Stimulated activated CD8-positive, alpha-beta memory T cell treated with anti-CD3 and anti-CD28 coated beads, Interleukin-7, amount 100 ng/mL, for 48 hours (primary cell): ENCODE data around the gene EIF3B.
"Not testable (repeated sequence)": the region's sequence is repeated elsewhere in the genome, so short reads cannot be mapped to it uniquely, and the experiment has no call there.

Experiments used
- DNase-seq, 2 donors: peaks; one replicate each; pipeline ENCODE4 v3.0.0-alpha.2; 2020; ENCODE audit warnings: low read depth in 1 of 2; ENCODE audit errors: extremely low read depth in 1 of 2

EIF3B gene

DNA sequence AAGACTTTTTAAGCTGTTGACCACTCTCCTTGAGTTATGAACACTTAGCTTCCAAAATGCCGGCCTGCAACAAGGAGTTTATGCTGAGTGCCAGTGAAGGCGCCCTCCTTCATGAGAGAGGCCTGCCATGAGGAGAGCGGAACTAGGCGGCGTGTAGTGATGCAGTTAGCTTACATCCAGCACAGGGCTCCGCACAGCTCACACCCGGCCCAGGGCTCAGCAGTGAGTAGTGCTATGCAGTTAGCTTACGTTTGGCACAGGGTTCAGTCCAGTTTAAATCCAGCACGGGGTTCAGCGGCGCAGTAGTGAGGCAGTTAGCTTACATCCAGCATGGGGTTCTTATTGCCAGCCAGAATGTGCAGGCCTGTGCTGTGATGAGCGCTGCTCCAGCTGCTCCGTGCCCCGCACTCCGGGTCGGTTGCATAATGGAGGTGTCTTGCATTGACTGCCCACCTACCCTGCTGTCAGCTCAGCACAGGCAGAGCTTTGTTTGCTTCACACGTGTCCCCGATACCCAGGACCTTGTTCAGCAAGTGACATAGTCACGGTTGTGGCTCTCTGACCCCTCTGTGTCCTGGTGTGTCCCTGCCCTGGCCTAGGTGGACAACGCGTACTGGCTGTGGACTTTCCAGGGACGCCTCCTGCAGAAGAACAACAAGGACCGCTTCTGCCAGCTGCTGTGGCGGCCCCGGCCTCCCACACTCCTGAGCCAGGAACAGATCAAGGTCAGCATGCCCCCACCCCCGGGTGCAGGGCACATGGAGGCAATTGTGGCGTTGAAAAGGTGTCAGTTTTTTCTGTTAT, 21.9 kb downstream of the EIF3B start:
- no peak for DNase-seq

GRCh38 chr7:2377492-2377891, 22.9 kb downstream of the EIF3B start:
- DNase-seq, result not testable (repeated sequence)

GRCh38 chr7:2378125-2378524, 23.5 kb downstream of the EIF3B start:
- DNase-seq, result not testable (repeated sequence)

DNA sequence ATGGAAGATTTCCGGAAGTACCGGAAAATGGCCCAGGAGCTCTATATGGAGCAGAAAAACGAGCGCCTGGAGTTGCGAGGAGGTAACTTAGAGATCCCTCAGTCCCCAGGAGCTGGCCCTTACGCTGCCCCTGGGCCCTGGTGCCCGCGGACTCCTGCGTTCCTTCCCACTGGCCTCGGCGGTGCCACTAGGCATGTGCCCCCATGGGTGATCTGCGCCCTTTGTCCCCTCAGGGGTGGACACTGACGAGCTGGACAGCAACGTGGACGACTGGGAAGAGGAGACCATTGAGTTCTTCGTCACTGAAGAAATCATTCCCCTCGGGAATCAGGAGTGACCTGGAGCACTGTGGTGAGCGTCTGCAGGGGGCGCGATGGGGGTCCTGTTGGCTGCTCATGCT, 24.5 kb downstream of the EIF3B start:
- no peak for DNase-seq

- DNase-seq, result no peak
Observed at GRCh38 chr7:2379821-2380450, 25.3 kb downstream of the EIF3B start.

DNA sequence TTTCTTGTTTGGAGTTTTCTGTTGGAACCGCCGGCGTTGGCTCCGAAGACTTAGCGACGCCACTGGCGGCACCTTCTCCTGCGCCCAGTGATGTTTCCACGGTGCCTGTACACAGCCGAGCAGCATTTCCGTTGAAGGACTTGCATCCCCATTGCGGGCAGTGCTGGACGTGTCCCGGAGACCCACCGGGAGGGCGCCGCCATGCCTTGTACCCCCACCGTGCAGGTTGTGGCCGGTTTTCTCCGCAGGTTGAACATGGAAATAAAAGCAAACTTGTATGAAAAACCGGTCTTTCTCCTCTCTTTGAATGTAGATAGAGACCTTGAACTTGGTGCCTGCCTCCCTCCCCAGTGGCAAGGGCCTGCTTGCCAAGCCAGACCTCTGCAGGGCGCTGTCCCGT, 25.8 kb downstream of the EIF3B start:
- no peak for DNase-seq

DNA sequence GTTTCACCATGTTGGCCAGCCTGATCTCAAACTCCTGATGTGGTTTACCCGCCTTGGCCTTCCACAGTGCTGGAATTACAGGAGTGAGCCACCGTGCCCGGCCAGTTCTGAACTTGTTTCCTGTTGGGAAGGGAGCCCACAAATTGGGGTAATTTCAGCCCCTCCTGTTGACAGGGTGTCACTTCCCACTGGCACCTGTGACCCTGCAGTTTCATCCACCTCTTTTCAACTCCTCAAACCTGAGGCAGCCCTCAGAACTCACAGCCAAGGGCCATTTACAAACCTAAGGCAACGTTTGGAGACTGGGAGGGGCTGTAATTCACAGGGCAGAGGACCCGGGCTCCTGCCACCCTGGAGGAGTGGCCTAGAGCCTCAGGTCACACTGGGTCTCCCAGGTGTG, 26.6 kb downstream of the EIF3B start:
- DNase-seq, result no peak

DNA sequence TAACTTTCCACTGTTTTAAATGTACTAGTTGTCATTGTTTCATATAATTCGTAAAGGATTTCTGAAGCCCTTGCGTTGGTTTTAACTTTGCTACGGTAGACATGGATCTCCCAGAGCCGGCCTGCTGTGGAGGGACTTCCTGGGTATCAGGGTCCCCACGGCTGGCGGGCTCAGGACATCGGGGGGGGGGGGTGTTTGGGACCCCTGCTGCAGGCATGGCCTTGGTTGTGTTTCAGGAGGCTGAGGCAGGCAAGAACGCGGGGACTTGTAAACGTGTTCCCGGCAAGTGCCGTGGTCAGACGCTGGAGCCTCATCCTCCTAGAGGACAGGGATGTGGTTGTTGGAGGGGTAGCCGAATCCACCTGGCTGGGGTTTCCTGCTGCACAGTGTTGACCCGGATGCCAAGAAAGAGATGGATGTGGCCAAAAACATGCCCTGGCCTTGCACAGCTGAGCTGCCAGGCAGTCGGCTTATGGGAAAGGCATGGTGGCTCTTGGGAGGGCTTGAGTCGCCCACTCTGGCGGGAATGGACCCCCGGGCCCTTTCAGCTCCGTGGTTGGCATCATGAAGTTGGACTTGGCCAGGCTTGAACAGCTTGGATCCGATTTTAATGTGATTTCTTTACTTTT, 27.4 kb downstream of the EIF3B start:
- DNase-seq, result no peak

- DNase-seq, result no peak
Observed at GRCh38 chr7:2383543-2384274, 29.1 kb downstream of the EIF3B start.

DNA sequence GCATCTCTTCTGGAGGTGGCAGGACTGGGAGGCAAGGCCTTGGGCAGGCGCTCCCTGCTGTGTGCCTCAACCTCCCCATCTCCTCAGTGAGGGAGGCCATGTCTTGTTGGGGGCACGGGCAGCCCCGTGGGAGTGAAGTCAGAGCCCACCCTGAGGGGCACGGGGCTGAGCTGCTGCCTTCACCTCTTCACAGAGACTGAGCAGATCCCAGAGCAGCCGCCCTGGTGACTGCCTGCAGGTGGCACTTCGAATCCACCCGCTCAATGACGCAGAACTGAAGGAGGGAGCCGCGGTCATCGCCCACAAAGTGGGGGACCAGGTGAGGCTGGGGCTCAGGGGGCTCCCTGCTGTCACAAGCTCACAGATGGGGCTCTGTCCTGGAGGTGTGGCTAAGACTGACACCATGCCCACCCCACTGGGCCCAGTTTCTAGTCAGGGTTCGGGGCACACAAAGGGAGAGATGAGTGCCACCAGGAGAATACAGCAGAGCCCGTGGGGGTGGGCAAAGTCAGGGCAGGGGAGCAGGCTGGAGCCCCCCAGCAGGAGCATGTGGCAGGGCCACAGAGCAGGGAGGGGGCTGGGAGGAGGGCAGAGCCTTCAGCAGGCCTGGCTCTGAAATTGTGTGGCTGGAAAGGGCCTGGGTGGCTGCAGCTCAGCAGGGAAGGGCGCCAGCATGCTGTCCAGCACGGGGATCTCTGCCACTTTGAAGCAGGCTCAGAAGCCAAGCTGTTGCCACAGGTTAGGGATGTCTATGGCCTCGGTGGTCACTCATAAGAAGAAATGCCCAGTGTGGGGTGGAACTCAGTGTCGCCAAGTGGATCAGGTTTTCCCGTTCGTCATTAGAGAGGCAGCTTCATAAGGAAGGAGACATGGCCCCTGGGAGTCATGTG, 30.0 kb downstream of the EIF3B start:
- no peak for DNase-seq

- DNase-seq, result not testable (repeated sequence)
Observed at GRCh38 chr7:2386122-2386521, 31.5 kb downstream of the EIF3B start.

GRCh38 chr7:2386964-2387669, 32.5 kb downstream of the EIF3B start:
- DNase-seq, result no peak

- no peak for DNase-seq
Observed at GRCh38 chr7:2387897-2388636, 33.4 kb downstream of the EIF3B start.

DNA sequence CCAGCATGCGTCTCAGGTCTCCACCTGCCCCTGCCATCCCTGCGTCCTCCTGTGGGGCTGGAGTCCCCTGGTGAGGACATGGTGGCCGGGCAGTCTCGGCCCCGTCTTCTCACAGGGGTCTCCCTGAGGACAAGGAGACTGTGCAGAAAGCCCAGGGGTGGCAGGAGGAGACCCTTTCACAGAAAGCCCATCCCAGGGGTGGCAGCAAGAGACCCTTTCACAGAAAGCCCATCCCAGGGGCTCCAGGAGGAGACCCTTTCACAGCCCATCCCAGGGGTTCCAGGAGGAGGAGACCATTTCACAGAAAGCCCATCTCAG, 34.0 kb downstream of the EIF3B start:
- no peak for DNase-seq

- not testable (repeated sequence) for DNase-seq
Observed at GRCh38 chr7:2390020-2390816, 35.6 kb downstream of the EIF3B start.

- DNase-seq, result no peak
Observed at GRCh38 chr7:2393706-2394105, 39.1 kb downstream of the EIF3B start.

DNA sequence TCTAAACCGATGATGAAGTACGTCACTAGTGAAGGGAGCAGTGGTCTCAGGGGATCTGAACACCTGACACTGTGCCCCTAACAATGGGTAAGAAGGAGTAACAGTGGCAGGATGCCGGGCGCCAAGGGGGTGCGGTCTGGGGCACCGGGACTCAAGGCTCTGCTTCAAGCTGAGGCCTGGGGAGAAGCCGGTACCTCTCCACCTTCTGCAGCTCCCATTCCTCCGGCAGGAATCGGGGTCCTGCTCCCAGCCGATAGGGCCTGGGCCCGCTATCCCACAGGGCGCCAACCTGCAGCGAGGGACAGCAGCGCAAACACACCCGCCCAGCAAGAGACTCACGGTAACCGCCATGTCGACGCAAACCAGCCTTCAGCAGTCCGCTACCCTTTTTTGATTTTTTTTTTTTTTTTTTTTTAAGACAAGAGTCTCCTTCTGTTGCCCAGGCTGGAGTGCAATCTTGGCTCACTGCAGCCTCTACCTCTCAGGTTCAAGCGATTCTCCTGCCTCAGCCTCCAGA, 40.0 kb downstream of the EIF3B start:
- no peak for DNase-seq

DNA sequence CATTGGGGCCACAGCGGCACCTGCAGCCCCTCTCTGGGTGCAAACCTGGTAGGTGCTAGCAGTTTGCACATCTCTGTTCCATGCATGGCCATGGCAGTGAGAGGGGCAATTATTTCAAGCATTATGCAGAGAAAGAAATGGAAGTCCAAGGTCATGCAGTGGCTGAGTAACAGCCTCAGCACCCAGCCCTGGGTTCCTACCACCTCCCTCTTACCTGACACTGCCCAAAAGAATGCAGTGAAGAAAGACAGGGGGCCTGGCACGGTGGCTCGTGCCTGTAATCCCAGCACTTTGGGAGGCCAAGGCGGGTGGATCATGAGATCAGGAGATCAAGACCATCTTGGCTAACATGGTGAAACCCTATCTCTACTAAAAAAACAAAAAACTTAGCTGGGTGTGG, 43.9 kb downstream of the EIF3B start:
- no peak for DNase-seq
